BJ (cell line): Measurements from ENCODE around the gene IL36RN. TPM values are rescaled to one million over a fixed set of nuclear protein-coding genes. Genes with fewer than 3 reads are reported as not detected.

Experiments
- CTCF ChIA-PET: fragments of 350-600 bp; formaldehyde crosslinking; extraction: SDS; loops from one replicate; lab custom pipeline; 2021; ENCODE audit warnings: antibody characterized with exemption, inconsistent platforms; lab: Yijun Ruan, JAX
- POLR2A ChIA-PET: fragments of 300-600 bp; sonication (Branson Sonifier 250); formaldehyde crosslinking; extraction: SDS; loops from one replicate; lab custom pipeline; 2021; ENCODE audit warnings: antibody characterized with exemption; lab: Charles Lee
- DNase-seq: peaks from one replicate; pipeline ENCODE4 v3.0.0-alpha.2; 2011; ENCODE audit warnings: low read depth
- H3K27me3 ChIP-seq: 2 replicates; pipeline ENCODE4 v1.6.0; 2011; ENCODE audit warnings: low read length; ENCODE audit not compliant: control insufficient read depth, insufficient read depth
- H3K36me3 ChIP-seq: 2 replicates; pipeline ENCODE4 v1.5.1; 2011; ENCODE audit warnings: low read length; ENCODE audit not compliant: control insufficient read depth, insufficient read depth
- H3K4me3 ChIP-seq: 2 replicates; pipeline ENCODE4 v1.5.1; 2011; ENCODE audit warnings: low read depth, mild to moderate bottlenecking, control low read depth, low read length
- CTCF ChIP-seq: IDR thresholded peaks from 2 replicates; pipeline ENCODE4 v1.5.1; 2011; ENCODE audit warnings: low read depth, mild to moderate bottlenecking, control low read depth, inconsistent platforms, low read length, moderate library complexity; ENCODE audit not compliant: insufficient read depth
- polyA plus RNA-seq: library from polyadenylated mRNA; depleted of rRNA; stranded (reverse); fragments of >200 nt; gene quantifications from 2 replicates; pipeline ENCODE4 v1.2.3, GENCODE V29; 2011

The IL36RN gene
- polyA plus RNA-seq, 1 experiment, result not detected

- Histone ChIP-seq H3K36me3 (no peaks in the 10 kb centered on the region), H3K27me3 (no peaks in the 10 kb centered on the region), H3K4me3 (no peak overlapping the region)
- ChIA-PET CTCF (no interaction called here), POLR2A (no interaction called here)
- no peak for TF ChIP-seq CTCF
- DNase-seq, result peak; percentile 3
Measured at GRCh38 chr2:113012436-113013335, 46.3 kb upstream of the IL36RN start.

- CTCF ChIA-PET, result no interaction called here
Measured at GRCh38 chr2:113013336-113013661, 45.7 kb upstream of the IL36RN start.

GRCh38 chr2:113014067-113014466 is 44.9 kb upstream of the IL36RN start:
- H3K27me3 ChIP-seq, result no peaks in the 10 kb centered on the region
- CTCF ChIA-PET, result no interaction called here
- H3K4me3 ChIP-seq, result no peak overlapping the region
- POLR2A ChIA-PET, result no interaction called here
- no peak for TF ChIP-seq CTCF
- no peaks in the 10 kb centered on the region for H3K36me3 ChIP-seq
- no peak for DNase-seq

More at GRCh38 chr2:113013336-113013661, 45.7 kb upstream of the IL36RN start:
- TF ChIP-seq CTCF, result no peak
- Histone ChIP-seq H3K4me3 (no peak overlapping the region), H3K36me3 (no peaks in the 10 kb centered on the region), H3K27me3 (no peaks in the 10 kb centered on the region)
- POLR2A ChIA-PET, result no interaction called here
- DNase-seq, result no peak

- Histone ChIP-seq H3K4me3 (no peak overlapping the region), H3K27me3 (no peaks in the 10 kb centered on the region), H3K36me3 (no peaks in the 10 kb centered on the region)
- no peak for DNase-seq
- no peak for TF ChIP-seq CTCF
- CTCF ChIA-PET, result interaction anchor here (1.0 kb wide), 1 partner anchor 65 kb away, joined by 3 read pairs; no protein-coding TSS in a partner anchor
- POLR2A ChIA-PET, result no interaction called here
Measured at GRCh38 chr2:113015042-113015441, 44.0 kb upstream of the IL36RN start.

- ChIA-PET POLR2A (no interaction called here), CTCF (interaction anchor here (1.0 kb wide), 1 partner anchor 64 kb away, joined by 3 read pairs; no protein-coding TSS in a partner anchor)
- no peaks in the 10 kb centered on the region for H3K27me3 ChIP-seq
- no peak for TF ChIP-seq CTCF
- H3K4me3 ChIP-seq, result no peak overlapping the region
- no peak for DNase-seq
- no peaks in the 10 kb centered on the region for H3K36me3 ChIP-seq
Measured at GRCh38 chr2:113015655-113016054, 43.3 kb upstream of the IL36RN start.
